Mesodermal cell (in vitro differentiated cells): ENCODE results near the gene ARNT2.

Experiments used
- H3K27ac ChIP-seq: 2 replicates; pipeline ENCODE4 v1.7.0; 2013; ENCODE audit warnings: mild to moderate bottlenecking, low read depth, low read length, moderate library complexity; ENCODE audit not compliant: severe bottlenecking
- H3K36me3 ChIP-seq: 2 replicates; pipeline ENCODE4 v1.7.1; 2013; ENCODE audit warnings: mild to moderate bottlenecking, low read length, moderate library complexity; ENCODE audit not compliant: control insufficient read depth, insufficient read depth
- H3K4me1 ChIP-seq: one replicate; pipeline ENCODE4 v1.7.1; 2013; ENCODE audit warnings: mild to moderate bottlenecking, low read length; ENCODE audit not compliant: insufficient read depth, control insufficient read depth, poor library complexity, severe bottlenecking
- H3K4me3 ChIP-seq: 2 replicates; pipeline ENCODE4 v1.7.0; 2013; ENCODE audit warnings: low read length, control low read depth, mild to moderate bottlenecking; ENCODE audit not compliant: insufficient read depth, poor library complexity, severe bottlenecking; ENCODE audit errors: extremely low read depth
- H3K9me3 ChIP-seq: 2 replicates; pipeline ENCODE4 v1.7.1; 2013; ENCODE audit warnings: mild to moderate bottlenecking, low read length, moderate library complexity; ENCODE audit not compliant: control insufficient read depth
- WGBS, 2 experiments: methylation state at CpG; one replicate each; pipeline ENCODE4 v1.1.5; 2013; ENCODE audit warnings: missing lambda C conversion rate in 2 of 2; ENCODE audit not compliant: insufficient coverage in 2 of 2; 5-methylcytosine and 5-hydroxymethylcytosine counted together

The ARNT2 gene

GRCh38 chr15:80605591-80606150 lies 201.5 kb downstream of the ARNT2 start:
- no peaks in the 10 kb centered on the region for H3K9me3 ChIP-seq
- H3K27ac ChIP-seq: no peak overlapping the region
- 80 to 84% methylated on average over 6 of the region's 6 CpGs for WGBS, 2 experiments
- H3K4me3 ChIP-seq: no peak overlapping the region
- no peaks in the 10 kb centered on the region for H3K36me3 ChIP-seq
- H3K4me1 ChIP-seq: no peaks in the 10 kb centered on the region

DNA sequence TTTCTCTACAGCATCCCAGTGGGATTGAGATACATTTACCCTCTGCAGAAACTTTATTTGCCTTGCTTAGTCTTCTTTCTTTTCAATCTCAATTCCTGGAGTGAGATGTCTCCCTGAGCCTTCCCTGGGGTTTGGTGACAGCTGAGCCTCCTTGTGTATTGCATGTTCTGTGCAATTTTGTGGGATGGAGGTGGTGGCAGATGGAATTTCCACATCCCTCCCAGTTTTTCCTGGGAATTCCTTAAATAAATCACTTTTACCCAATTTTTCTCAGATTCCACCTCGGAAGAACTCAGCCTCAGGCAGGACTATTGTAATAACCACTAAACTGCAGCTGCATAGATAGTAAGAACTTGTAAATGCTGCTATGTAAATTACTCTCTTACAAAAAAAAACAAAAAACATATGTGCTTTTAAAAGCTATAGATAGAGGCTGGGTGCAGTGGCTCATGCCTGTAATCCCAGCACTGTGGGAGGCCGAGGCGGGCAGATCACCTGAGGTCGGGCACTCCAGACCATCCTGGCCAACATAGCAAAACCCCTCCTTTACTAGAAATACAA lies 202.4 kb downstream of the ARNT2 start:
- H3K9me3 ChIP-seq: no peaks in the 10 kb centered on the region
- WGBS, 2 experiments: 80% methylated on average over 1 of the region's 4 CpGs; no CpG with 5 or more reads in 1 of the 2 experiments

GRCh38 chr15:80607287-80607980 lies 203.3 kb downstream of the ARNT2 start:
- Histone ChIP-seq H3K4me1 (no peaks in the 10 kb centered on the region), H3K4me3 (no peak overlapping the region)
- WGBS, 2 experiments: 91 to 92% methylated on average over 2 to 3 of the region's 4 CpGs

More for the DNA sequence above, 202.4 kb downstream of the ARNT2 start:
- Histone ChIP-seq H3K36me3 (no peaks in the 10 kb centered on the region), H3K4me3 (no peak overlapping the region), H3K27ac (no peak overlapping the region), H3K4me1 (no peaks in the 10 kb centered on the region)

DNA sequence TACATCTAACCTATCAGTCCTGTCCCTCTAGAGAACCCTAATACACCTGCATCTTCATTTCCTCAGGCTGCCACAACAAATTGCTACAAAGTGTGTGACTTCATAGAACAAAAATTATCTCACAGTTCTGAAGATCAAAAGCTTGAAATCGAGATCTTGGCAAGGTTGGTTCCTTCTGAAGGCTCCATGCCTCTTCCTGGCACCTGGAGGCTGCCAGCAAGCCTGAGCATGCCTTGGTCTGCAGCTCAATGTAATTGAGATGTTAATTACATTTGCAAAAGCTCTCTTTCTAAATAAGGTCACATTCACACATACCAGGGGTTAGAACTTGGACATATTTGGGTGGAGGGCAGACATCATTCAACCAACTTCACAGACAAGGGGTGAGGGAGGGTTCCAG lies 204.5 kb downstream of the ARNT2 start:
- Histone ChIP-seq H3K9me3 (no peaks in the 10 kb centered on the region), H3K27ac (no peak overlapping the region), H3K4me3 (no peak overlapping the region), H3K4me1 (no peaks in the 10 kb centered on the region), H3K36me3 (no peaks in the 10 kb centered on the region)
- WGBS, 2 experiments: 60 to 70% methylated on average over 1 of the region's 1 CpG

More at GRCh38 chr15:80607287-80607980, 203.3 kb downstream of the ARNT2 start:
- Histone ChIP-seq H3K9me3 (no peaks in the 10 kb centered on the region), H3K27ac (no peak overlapping the region), H3K36me3 (no peaks in the 10 kb centered on the region)

DNA sequence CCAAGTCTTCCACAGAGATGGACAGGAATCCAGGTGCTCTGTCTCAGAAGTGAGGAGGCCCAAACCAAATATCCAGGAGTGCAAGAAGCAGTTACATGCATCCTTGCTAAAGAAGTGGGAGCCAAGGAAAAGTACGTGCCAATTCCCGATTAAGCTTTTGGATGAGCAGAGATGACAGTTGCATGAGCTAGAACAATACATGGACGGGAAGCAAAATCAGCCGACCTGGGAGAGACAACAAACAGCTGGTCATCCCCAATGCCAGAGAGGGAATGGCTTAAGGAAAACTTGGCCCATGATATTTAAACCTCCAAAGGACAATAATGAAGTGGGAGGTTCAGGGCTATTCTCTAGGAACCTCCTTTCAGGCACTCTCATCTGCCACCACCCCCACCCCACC lies 204.9 kb downstream of the ARNT2 start:
- H3K4me3 ChIP-seq: no peak overlapping the region
- no peaks in the 10 kb centered on the region for H3K9me3 ChIP-seq
- H3K27ac ChIP-seq: no peak overlapping the region
- H3K36me3 ChIP-seq: no peaks in the 10 kb centered on the region
- WGBS, 2 experiments: 87 to 98% methylated on average over 4 of the region's 4 CpGs
- no peaks in the 10 kb centered on the region for H3K4me1 ChIP-seq

GRCh38 chr15:80609512-80609946 lies 205.3 kb downstream of the ARNT2 start:
- 93 to 95% methylated on average over 4 of the region's 4 CpGs for WGBS, 2 experiments

DNA sequence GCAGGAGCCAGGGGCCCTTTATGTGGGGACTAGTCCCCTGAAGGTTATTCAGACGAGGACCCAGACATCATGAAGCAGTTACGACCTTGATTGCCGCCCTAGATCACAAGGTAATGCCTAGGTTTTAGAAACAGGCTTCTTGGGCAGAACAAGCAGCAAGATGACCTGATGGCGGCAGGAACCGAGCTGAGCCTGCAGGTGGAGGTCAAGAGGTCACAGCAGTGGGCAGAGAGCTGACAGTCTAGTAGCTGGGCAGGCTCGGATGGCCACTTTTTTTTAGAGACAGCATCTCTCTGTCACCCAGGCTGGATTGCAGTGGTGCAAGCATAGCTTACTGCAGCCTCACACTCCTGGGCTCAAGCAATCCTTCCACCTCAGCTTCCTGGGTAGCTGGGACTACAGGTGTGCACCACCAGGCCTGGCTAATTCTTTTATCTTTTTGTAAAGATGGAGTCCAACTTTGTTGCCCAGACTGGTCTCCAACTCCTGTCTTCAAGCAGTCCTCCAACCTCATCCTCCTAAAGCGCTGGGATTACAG lies 207.4 kb downstream of the ARNT2 start:
- Histone ChIP-seq H3K4me3 (no peak overlapping the region), H3K4me1 (no peaks in the 10 kb centered on the region), H3K36me3 (no peaks in the 10 kb centered on the region), H3K27ac (no peak overlapping the region), H3K9me3 (peaks cover 1% of the 10 kb centered on the region)
- WGBS, 2 experiments: 80% methylated on average over 6 of the region's 7 CpGs

More at GRCh38 chr15:80609512-80609946, 205.3 kb downstream of the ARNT2 start:
- Histone ChIP-seq H3K27ac (no peak overlapping the region), H3K4me3 (no peak overlapping the region), H3K36me3 (no peaks in the 10 kb centered on the region), H3K9me3 (no peaks in the 10 kb centered on the region), H3K4me1 (no peaks in the 10 kb centered on the region)

- no peaks in the 10 kb centered on the region for H3K4me1 ChIP-seq
- H3K9me3 ChIP-seq: peaks cover 3% of the 10 kb centered on the region
- no peaks in the 10 kb centered on the region for H3K36me3 ChIP-seq
- WGBS, 2 experiments: no CpG with 5 or more reads among the region's 7 CpGs
- H3K27ac ChIP-seq: no peak overlapping the region
- H3K4me3 ChIP-seq: no peak overlapping the region
Measured at GRCh38 chr15:80612118-80612823, 208.1 kb downstream of the ARNT2 start.

- H3K4me3 ChIP-seq: no peak overlapping the region
- H3K36me3 ChIP-seq: no peaks in the 10 kb centered on the region
- peaks cover 3% of the 10 kb centered on the region for H3K9me3 ChIP-seq
- 91% methylated on average over 10 of the region's 10 CpGs for WGBS, 2 experiments
- no peaks in the 10 kb centered on the region for H3K4me1 ChIP-seq
- no peak overlapping the region for H3K27ac ChIP-seq
Measured at GRCh38 chr15:80613762-80614365, 209.7 kb downstream of the ARNT2 start.

DNA sequence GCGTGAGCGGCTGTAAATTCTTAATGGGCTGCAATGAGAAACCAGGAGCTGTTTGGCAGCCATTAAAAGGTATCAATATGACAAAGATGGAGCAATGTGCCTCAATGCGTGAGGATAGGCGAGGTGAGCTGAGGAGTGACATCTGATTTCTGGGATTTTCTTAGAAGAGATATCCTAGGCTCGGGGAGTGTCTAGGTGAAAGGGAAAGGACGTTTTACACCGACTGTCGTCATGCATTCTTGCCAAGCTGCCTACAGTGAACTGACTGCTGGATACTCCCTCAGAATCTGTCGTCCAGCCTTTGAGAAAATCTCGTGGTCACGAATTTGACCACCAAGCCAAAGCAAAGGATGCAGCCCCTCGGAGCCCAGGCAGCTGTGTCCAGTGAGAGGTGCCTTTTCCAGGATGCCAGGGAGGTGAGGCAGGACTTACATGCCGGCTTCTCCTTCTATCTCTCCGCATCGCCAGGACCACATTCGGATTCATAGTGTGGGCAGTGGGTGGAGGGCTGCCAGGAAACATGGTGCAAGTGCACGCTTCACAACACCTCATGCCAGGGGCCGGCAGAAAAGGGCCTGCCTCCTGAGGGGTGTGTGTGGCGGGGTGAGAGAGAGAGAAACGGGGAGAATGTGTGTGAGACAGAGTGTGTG lies 210.7 kb downstream of the ARNT2 start:
- no peak overlapping the region for H3K27ac ChIP-seq
- H3K4me3 ChIP-seq: no peak overlapping the region
- 84 to 92% methylated on average over 19 to 20 of the region's 20 CpGs for WGBS, 2 experiments
- no peaks in the 10 kb centered on the region for H3K36me3 ChIP-seq
- peaks cover 3% of the 10 kb centered on the region for H3K9me3 ChIP-seq
- H3K4me1 ChIP-seq: no peaks in the 10 kb centered on the region
